SW480 (cell line): Measurements from ENCODE around the gene WDR5B.
A peak's percentile ranks its signal among the peaks of the same experiment; 100 is the strongest.

ENCODE experiments used
- DNase-seq: peaks from one replicate; pipeline ENCODE4 v3.0.0-alpha.2; 2016; ENCODE audit warnings: low spot score

WDR5B gene

DNA sequence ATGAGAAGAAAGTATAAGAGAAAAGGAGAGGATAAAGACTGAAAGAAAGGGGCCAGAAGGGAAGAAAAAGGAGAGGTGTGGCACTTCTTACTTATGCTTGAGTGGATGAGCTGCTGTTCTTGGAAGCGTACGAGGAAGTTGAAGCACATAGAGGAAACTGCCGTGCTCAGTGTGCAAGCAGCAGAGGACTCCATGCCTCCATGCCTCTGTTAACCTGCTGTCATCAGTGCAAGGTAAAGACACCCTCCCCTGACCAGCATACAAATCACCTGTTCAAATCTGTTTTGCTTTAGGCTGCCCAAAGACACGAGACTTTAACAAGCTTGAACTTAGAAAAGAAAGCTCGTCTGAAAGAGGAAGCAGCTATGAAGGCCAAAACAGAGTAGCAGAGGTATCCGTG, 6.4 kb downstream of the WDR5B start:
- DNase-seq: no peak

DNA sequence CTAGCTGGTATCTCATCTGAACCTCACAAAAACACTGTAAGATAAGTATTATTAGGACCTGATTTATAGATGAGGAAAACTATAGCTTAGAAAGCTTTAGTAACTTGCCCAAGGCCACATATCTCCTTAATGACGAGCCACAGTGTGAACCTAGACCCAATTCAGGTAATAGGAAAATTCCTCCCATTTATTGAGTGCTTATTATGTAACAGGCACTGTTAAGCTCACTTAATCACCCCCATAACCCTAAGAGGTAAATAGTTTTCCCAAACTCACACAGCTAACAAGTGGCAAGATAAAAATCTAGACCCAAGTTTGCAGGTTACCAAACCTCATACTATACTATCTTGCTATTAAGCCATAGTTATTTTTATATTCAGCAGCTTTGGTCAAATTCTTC, 7.9 kb downstream of the WDR5B start:
- no peak for DNase-seq

DNA sequence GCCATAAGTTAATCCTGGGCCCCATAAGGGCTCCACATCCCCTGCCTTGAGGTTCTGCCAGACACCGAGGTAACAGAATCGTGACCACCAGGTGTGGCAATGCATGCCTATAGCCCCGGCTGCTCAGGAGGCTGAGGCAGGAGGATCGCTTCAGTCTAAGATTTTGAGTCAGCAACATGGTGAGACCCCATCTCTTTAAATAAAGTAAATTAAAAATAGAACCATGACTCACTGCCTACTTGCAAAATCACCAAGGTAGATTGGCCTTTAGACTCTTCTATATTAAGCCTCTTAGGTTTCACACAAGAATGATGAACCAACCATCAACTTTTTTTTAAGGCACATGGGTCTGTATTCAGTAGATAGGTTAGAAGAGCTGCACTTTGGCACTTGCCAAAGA, 9.7 kb downstream of the WDR5B start:
- no peak for DNase-seq

DNA sequence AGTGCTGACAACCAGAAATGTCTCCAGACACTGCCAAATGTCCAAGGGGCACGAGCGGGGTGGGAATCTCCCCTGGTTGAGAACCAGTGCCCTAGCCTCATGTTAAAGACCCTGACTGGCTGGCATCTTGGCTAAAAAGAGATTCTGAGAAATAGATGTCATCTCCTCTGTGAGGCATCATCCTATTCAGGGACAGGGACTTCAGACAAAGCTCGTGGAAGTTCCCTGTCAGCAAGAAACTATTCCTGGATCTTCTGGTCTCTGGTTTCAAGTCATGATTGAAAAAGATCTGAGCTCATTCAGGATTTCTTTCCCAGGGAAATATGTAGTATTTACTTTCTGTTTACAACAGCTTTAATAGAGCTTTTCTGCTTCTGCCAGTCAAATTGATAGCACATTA, 10.8 kb downstream of the WDR5B start:
- DNase-seq: no peak

DNA sequence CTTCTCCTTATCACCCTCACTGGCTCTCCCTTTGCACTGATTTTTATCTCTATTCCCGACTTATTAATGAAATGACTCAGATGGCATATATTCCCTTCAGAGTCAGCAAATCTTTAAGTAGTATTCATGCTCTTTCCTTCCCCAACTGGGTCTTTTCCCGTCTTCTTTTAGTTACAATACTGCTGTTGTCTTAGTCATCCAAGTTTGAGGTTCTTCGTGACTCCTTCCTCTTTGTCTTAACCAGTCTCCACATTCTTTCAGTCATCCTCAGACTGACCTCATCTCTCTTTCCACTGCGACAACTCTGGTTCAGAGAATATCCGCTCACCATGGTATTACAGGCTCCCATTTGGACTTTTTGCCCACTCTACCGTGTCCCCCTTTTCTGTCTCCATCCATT, 12.4 kb downstream of the WDR5B start:
- no peak for DNase-seq

DNA sequence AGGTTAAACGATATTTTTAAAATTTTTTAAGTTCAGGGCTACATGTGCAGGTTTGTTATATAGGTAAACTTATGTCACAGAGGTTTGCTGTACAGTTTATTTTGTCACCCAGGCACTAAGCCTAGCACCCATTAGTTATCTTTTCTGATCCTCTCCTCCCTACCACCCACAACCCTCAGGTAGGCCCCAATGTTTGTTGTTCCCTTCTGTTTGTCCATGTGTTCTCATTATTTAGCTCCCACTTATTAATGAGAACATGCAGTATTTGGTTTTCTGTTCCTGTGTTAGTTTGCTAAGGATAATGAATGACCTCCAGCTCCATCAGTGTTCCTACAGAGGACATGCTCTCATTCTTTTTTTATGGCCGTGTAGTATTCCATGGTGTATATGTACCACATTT, 16.9 kb downstream of the WDR5B start:
- DNase-seq: no peak

DNA sequence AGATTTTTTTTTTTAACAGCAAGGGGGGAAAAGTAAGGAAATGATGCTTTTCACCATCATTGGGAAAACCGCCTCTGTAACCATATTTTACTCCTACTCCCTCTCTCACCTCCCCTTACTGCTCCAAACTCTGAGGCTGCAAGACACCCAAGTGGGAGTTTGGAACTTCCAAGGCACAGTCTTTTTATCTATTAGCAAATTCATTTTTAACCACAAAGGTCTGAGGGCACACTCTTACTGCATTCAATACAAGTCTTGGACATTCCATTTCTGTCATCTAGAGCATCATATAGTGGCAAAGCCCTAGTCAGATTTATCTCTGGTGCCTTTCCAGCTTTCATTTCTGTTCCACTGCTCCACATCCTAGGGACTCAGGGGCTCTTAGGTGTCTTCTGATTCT, 18.7 kb downstream of the WDR5B start:
- DNase-seq: no peak

DNA sequence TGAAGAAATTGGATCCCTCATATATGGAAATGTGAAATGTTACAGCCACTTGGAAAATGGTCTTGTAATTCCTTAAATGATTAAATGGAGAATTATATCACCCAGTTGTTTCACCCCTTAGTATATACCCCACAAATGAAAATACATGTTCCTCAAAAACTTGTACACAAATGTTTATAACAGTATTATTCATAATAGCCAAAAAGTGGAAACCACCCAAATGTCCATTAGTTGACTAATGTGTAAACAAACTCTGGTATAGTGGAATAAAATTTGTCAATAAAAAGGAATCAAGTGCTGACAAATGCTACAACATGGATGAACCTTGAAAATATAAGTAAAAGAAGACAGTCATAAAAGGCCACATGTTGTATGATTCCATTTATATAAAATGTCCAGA, 19.4 kb downstream of the WDR5B start:
- DNase-seq: no peak

DNA sequence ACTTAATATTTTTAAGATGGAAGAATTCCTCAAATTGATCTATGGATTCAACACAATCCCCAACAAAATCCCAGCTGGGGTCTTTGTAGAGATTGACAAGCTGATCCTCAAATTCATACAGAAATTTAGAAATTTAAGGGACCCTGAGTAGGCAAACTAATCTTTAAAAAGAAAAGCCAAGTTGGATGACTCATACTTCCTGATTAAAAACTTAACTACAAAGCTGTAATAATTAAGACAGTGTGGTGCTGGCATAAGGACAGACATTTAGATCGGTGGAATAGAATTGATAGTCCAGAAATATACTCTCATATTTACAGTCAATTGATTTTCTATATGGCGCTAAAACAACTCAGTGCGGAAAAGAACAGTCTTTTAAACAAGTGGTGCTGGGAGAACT, 20.3 kb downstream of the WDR5B start:
- no peak for DNase-seq

DNA sequence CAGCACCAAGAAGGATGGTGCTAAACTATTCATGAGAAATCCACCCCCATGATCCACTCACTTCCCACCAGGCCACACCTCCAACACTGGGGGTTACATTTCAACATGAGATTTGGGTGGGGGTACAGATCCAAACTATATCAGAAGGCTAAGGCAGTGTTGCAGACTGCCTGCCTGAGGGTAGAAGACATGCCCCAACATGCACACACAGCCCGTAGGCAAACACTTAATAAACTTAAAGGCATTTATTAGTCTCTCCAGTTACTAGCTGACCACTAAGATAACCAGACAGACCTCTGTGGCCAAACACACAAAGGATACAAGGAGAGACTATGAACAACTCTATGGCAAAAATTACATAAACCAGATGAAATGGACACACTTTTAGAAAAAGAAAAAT, 21.7 kb downstream of the WDR5B start:
- no peak for DNase-seq

DNA sequence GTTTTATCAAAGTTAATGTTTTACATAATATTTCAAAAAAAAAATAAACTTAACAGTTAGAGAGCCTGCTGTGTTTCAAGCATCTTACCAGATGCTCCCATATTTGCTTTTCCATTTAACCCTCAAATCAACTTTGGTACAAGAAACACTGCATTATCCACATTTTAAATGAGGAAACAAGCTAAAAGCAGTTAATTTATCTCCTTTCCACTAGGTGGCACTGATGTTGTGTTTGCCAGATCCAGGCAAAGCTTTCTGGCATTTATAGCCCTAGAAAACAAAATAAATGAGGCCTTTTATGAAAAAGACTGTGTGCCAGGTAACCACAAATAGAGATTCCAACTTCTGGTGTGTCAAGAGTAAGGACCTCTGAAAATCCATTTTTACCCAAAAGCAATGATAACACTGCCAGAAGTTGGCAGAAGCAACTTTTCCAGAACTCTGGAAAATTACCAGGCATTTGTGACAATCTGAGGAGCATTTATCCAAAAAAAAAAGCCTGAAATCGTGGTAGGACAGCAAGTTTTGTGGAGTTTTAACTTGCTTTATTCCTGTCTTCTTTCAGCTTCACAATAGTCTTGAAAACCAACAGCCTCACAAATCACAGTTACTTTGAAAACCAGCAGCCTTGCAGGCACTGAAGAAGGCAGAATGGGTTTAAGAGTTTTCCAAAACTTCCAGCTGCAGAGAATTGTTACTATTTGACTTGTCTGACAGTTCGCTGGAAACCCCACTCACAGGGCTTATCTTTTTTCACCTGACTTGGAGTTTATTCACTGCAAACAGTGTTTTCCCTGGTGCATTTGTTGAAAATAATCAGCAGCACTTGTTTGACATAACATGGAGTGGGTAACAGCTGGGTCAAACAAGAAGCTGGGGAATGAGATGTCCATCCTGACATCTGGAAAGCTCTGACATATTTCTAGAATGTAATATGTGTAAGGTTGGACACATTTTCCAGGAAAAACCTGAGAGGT, 22.7 kb downstream of the WDR5B start:
- DNase-seq: peak; percentile 49

DNA sequence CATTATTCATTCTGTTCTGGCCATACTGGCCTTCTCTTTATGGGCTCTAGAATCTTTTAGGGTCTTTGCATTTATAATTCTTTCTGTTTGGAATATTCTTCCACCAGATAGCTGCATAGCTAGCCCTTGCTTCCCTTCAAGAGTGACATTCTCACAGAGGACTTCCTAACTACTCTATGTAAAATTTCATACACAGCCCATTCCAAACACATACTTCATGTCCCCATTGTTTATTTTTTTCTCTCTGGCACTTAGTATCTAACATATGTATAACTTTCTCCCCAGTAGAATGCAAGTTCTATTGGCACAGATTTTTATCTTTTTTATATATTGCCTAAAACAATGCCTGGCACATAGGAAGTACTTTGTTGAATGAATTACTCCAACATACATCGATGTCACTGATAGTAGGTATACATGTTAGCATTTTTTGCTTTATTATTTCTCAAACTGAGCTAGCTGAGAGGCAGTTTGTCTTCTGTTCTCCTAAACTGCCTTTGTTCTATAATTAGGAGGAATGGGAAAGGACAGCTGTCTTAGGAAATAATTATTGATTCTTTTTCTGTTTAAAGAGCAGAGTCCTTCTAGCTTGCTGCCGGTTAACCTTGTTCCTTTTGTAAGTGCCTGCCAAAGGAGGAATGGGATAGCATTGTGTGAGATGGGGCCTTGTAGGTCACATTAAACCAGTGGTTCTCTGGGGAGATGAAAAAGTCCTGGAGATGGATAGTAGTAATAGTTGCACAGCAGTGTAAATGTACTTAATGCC, 24.0 kb downstream of the WDR5B start:
- DNase-seq: no peak

DNA sequence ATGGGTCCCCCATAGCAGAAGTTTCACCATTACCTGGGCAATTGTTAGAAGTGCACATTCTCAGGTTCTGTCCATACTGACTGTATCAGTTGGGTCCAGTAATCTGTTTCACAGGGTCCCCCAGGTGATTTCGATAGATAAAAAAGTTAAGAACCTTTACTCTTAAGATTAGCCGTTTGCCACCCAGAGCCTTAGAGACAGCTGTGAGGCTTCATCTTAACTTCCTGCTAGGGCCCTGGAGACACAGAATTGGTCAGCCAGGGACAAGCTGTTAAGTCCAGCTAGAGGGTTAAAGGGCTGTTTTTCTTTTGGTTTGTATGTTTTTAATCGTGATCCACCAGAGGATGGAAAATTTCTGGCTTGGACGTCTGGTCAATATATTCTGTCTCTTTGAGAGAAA, 25.2 kb downstream of the WDR5B start:
- DNase-seq: no peak

DNA sequence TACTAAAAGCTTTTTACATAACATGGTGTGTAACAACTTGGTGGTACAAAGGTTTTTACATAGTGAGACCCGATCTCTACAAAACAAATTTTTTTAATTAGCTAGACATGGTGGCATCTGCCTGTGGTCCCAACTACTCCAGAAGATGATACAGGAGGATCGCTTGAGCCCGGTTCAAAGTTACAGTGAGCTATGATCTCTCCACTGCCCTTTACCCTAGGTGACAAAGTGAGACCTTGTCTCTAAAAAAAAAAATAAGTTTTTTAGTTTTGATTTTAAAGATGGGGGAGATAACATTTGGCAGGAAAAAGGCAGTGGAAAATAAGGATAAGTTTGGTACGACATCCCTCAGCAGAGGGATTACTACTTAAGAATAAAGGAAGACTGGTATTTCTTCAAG, 26.0 kb downstream of the WDR5B start:
- no peak for DNase-seq

DNA sequence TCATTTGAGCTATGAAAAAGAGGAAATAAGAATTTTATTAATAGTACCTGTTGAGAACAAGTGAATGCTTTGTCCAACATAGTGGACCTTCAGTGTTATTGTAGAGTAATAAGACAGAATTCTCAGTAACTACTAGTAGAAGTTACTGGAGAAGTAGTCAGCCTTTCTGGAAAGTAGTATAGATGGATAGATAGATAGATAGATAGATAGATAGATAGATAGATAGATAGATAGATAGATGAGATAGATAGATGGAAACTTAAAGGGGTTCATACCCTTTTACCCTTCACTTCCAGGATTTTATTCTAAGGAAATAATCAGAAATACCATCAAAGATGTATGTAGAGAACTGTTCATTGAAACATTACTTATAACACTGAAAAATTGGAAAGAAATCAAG, 26.7 kb downstream of the WDR5B start:
- DNase-seq: no peak

DNA sequence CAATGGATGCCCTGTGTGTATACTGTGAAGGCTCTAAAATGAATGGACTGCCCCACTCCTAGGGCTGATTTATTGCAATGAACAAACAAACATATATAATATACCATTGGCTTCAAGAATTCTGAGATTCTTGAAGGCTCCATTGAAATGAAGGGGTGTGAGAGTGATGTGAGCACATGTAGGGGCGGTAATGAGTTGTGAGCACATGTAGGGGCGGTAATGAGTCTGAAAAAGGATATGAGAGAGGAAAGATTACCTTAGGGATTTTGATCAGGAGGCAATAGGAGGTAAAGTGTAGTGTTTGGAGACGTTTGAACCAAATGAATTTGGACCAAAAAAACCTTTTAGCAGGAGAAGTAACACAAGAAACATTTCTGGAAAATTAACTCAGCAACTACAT, 28.2 kb downstream of the WDR5B start:
- no peak for DNase-seq

DNA sequence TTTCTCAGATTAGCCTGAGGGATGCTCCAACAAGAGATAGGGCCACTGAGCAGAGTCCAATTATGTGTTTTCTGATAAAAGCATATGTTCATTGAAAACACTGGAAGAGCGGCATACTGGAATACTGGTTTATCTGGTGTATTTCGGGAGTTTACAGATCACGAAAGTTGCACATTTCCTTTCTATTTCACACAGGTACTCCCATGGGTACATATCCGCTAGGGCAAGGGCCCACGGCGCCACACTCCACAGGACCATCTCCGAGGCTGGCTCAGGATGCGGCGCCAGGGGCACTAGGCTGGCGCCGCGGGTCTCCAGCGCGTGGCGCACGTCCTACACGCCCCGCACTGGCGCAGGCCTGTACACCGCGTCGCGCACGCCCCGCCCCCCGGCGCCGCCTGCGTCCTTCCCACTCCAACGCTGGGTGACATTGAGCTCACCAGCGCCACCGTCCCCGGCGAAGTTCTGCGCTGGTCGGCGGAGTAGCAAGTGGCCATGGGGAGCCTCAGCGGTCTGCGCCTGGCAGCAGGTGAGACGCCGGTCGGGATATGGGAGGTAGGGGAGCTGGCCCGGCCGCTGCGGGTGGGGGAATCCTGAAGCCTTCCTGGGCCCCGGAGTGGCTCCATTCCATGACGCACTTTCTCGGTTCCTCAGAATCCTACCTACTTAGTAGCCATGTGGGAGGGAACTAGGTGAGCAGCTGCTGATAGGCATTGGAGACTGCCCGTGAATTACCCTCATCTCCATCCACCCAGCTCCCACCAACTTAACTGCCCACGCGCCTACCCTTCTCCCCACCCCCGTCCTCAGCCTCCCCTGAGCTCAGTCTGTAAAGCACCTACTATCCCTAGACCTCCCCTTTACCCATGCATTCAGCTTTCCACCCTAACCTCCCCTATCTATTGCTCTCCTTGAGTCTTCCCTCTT, 31.8 kb downstream of the WDR5B start, which contains the start of gene FAM162A:
FAM162A (plus strand) TSS at position 412 of the 927 bp plus-strand sequence; CDS start at position 496, 84 bp downstream.
- DNase-seq: peak; percentile 94

DNA sequence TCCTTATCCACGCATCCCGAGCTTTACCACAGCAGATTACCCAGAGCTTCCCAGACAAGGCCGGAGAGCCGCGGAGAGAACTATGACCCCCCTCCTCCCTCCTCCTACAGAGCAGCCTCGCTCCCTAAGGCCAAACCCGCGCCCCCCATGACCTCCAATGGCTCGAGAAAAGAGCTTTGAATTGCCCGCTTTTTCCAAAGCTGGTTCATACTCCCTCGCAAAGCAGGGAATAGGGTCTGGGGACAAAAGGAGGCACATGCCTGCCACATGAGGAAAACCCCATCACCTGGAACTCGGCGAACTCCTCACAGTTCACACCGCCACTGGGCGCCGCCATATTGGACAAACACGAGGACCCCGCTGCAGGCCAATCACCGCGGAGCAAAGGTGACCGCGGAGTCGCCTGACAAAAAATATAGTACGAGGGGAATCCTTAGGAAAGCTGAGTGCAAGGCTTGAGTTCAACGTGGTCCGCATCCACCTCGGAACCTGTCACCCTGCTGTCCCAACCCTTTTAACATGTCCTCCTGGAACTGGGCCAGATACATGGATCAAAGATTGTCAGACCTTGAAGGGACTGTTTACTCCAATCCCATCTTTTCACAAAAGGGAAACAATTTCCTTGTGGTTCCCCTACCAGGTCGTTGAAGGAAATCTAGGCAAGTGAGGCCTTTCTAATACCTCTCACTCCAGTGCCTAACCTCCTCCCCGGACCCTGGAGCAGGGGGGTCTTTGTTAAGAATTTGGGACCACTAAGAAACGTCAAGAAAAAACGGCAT, 32.8 kb downstream of the WDR5B start, which contains the start of gene MIX23:
MIX23 (minus strand) TSS at position 344 of the 779 bp plus-strand sequence; CDS start at position 337, 7 bp downstream.
- peak; percentile 90 for DNase-seq

DNA sequence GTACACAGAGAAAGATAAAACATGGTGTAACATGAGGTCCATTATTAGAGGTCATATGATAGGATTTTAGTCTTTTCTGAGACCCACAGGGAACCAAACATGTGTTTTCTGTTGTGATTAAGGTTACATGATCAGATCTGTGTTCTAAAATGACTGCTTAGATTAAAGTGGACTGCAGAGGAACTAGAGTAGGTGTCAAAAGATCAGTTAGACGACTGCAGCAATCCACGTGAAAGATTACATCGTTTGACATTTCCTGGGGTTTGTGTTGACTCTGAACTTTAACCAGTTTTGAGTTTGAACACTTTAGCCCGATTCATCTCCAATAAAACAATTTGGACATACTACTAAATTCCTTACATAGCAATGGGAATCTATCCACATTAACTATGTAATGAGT, 37.9 kb downstream of the WDR5B start:
- DNase-seq: no peak

DNA sequence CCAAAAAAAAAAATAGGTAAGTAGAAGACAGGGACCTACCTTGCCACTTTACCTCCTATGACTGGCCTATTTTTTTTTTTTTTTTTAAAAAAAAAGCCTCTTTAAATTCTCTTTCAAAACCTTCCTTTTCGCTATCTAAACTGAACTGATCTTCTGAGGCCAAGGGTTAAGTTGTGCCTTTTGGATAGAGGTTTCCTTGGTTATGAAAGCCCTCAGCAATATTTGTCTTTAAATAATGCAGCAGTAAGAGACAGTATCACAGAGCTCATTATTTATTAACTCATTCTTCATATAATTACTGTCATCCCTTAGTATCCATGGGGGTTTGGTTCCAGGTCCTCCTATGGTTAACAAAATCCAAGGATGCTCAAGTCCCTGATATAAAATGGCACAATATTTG, 41.8 kb downstream of the WDR5B start:
- no peak for DNase-seq

DNA sequence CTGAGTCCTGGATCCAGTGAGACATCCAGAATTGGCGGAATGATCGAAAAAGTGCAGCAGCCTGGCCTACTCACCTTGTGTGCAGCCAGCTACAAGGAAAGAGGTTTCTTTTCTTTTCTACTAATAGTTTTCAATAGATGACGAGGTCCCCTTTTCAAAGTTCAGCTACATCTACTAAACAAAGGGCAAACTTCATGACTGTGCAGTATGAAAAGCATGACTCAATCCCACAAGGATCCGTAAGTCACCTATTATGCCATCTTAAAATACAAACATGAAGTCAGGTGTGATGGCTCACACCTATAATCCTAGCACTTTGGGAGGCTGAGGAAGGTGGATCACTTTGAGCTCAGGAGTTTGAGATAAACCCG, 49.5 kb downstream of the WDR5B start:
- no peak for DNase-seq
